Ovary (tissue), 3 donors: Measurements from ENCODE around the gene GPR142.
"Not testable (repeated sequence)": the region's sequence is repeated elsewhere in the genome, so short reads cannot be mapped to it uniquely, and the experiment has no call there.

Experiments used
- EP300 ChIP-seq: sonication (generic); formaldehyde crosslinking; IDR thresholded peaks from one replicate; pipeline ENCODE4 v1.6.1; 2017; ENCODE audit warnings: antibody characterized with exemption
- TF ChIP-seq, protein P1 (sequence below), 3 donors: fragments of 450-650 bp in 2 of 3; fragments of 200-600 bp in 1 of 3; IDR thresholded peaks; one replicate each; pipeline versions ENCODE4 v1.5.1 to v1.8.0; 2016 to 2022; ENCODE audit warnings: antibody characterized with exemption in 3 of 3, mild to moderate bottlenecking in 1 of 3
- donor health status: DM: no; HTN: no; CAD: no.

DNA sequence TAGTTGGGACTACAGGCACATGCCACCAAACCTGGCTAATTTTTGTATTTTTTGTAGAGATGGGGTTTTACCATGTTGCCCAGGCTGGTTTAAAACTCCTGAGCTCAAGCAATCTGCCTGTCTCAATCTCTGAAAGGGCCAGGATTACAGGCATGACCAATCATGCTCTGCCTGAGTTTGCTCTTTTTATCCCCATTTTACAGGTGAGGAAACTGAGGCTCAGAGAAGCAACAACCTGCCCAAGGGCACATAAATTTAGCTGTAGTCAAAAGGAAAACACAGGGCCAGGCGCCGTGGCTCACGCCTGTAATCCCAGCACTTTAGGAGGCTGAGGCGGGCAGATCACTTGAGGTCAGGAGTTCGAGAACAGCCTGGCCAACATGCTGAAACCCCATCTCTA is 38.0 kb downstream of the GPR142 start:
- TF ChIP-seq EP300 = not testable (repeated sequence)
- TF ChIP-seq, protein P1, sequence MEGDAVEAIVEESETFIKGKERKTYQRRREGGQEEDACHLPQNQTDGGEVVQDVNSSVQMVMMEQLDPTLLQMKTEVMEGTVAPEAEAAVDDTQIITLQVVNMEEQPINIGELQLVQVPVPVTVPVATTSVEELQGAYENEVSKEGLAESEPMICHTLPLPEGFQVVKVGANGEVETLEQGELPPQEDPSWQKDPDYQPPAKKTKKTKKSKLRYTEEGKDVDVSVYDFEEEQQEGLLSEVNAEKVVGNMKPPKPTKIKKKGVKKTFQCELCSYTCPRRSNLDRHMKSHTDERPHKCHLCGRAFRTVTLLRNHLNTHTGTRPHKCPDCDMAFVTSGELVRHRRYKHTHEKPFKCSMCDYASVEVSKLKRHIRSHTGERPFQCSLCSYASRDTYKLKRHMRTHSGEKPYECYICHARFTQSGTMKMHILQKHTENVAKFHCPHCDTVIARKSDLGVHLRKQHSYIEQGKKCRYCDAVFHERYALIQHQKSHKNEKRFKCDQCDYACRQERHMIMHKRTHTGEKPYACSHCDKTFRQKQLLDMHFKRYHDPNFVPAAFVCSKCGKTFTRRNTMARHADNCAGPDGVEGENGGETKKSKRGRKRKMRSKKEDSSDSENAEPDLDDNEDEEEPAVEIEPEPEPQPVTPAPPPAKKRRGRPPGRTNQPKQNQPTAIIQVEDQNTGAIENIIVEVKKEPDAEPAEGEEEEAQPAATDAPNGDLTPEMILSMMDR (IDR thresholded peaks at IDR 0.05) = not testable (repeated sequence)
